ENCODE results near the gene EFCAB8. TPM values are rescaled to one million over a fixed set of nuclear protein-coding genes. Genes with fewer than 3 reads are reported as not detected.
A peak's percentile ranks its signal among the peaks of the same experiment; 100 is the strongest.

EFCAB8 gene
- total RNA-seq, 1 experiment from 2014 or later, result 0.09 TPM

DNA sequence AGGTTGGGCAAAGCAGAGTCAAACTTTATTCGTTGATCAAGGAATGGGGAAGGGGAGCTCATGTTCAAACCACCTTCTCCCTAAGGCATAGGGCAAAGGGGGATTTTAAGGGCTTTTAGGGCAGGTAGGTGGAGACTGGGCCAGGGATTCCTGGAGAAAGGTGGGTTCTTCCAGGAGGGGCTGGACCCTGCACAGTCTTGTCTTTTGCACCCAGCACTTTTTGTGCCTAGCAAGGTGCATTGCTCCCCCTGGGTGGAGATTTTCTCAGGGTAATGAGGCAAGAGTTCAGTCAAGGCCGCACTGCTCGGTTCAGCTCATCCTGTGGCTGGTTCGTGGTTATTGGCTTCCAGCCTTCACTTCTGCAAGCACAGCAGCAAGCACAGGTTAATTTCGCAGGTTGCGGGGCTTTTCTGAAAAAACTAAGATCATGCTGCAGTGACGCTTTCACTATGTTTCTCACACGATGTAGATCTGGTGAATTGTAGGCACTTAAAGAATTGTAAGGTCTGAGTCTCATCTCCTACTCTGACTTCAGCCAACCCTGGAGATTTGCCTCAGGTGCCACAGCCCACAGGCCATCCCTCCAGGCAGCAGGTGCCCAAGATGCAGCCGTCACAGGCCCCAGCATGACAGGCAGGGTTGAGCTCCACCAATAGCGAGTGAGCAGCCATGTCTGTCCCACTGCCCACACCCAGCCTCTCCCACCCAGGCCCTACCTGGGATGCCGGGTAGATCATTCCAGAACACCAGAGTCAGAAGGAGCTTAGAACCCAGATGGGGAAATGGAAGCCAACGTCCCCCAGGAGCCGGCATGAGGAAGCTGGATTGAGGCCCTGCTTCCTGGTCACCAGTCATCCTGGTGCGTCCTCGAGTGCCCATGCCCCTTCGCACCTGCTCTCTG is 108.4 kb downstream of the EFCAB8 start:
- Histone ChIP-seq H3K79me1 (ENCODE audit: insufficient read depth, low read depth, low read length, poor library complexity, severe bottlenecking) (no peaks in the 10 kb centered on the region), H2BK120ac (ENCODE audit: low read depth, low read length, poor library complexity, severe bottlenecking) (no peak overlapping the region)

More for the DNA sequence above, 108.4 kb downstream of the EFCAB8 start:
- no peak overlapping the region for H2BK12ac ChIP-seq (ENCODE audit: insufficient read length, low read depth, low read length)
- peaks cover 2% of the 10 kb centered on the region; the same call in 1 of the 2 replicates for H3K4me1 ChIP-seq (ENCODE audit: insufficient read depth, low read length)
- H3K18ac ChIP-seq (ENCODE audit: insufficient read length, low read depth, low read length), result no peak overlapping the region
- no peak overlapping the region for H2BK5ac ChIP-seq (ENCODE audit: insufficient read length, low read length)
- H3K4ac ChIP-seq (ENCODE audit: low read depth, low read length), result no peak overlapping the region
- H3K23me2 ChIP-seq (ENCODE audit: insufficient read length, low read depth, low read length, poor library complexity, severe bottlenecking), result no peaks in the 10 kb centered on the region
- H2AFZ ChIP-seq (ENCODE audit: low read length), result no peak overlapping the region
- TF ChIP-seq, protein P1, sequence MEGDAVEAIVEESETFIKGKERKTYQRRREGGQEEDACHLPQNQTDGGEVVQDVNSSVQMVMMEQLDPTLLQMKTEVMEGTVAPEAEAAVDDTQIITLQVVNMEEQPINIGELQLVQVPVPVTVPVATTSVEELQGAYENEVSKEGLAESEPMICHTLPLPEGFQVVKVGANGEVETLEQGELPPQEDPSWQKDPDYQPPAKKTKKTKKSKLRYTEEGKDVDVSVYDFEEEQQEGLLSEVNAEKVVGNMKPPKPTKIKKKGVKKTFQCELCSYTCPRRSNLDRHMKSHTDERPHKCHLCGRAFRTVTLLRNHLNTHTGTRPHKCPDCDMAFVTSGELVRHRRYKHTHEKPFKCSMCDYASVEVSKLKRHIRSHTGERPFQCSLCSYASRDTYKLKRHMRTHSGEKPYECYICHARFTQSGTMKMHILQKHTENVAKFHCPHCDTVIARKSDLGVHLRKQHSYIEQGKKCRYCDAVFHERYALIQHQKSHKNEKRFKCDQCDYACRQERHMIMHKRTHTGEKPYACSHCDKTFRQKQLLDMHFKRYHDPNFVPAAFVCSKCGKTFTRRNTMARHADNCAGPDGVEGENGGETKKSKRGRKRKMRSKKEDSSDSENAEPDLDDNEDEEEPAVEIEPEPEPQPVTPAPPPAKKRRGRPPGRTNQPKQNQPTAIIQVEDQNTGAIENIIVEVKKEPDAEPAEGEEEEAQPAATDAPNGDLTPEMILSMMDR (conservative IDR thresholded peaks at IDR 0.05), result no peak
- Mint-ChIP-seq H3K27me3 (ENCODE audit: low read depth) (peaks cover 31% of the 10 kb centered on the region), H3K36me3 (ENCODE audit: insufficient read depth in 1 of 3, low read depth in 3 of 3) (no peaks in the 10 kb centered on the region), H3K9me3 (no peaks in the 10 kb centered on the region; a peak in 2 of 5 replicates), H3K27ac (no peak overlapping the region), H3K4me1 (no peaks in the 10 kb centered on the region), H3K4me3 (no peak overlapping the region)
- peak; percentile 21 for DNase-seq
- H2AK5ac ChIP-seq (ENCODE audit: insufficient read length, low read length), result no peak overlapping the region
- no peak overlapping the region for H4K91ac ChIP-seq (ENCODE audit: insufficient read length, low read depth, low read length)
- no peaks in the 10 kb centered on the region for H3K9me3 ChIP-seq (ENCODE audit: control insufficient read depth, low read depth, low read length)
- no peak overlapping the region for H3K56ac ChIP-seq (ENCODE audit: insufficient read length, low read depth, low read length)
- no CpG with 5 or more reads among the region's 16 CpGs for WGBS (ENCODE audit: extremely low coverage, insufficient read length, low lambda C conversion rate)
- H3T11ph ChIP-seq (ENCODE audit: low read length), result no peak overlapping the region
- no peaks in the 10 kb centered on the region; the same call in 1 of the 2 replicates for H3K27me3 ChIP-seq (ENCODE audit: insufficient read depth, low read length)
- no peak overlapping the region for H3K9ac ChIP-seq (ENCODE audit: extremely low read depth, insufficient read length, low read length)
- H4K5ac ChIP-seq (ENCODE audit: insufficient read length, low read depth, low read length), result no peak overlapping the region
- no peak overlapping the region for H2BK20ac ChIP-seq (ENCODE audit: low read depth, low read length, poor library complexity, severe bottlenecking)
- no peak overlapping the region for H3K23ac ChIP-seq (ENCODE audit: insufficient read length, low read depth, low read length)
- H4K20me1 ChIP-seq (ENCODE audit: control insufficient read depth, insufficient read depth, insufficient read length), result no peaks in the 10 kb centered on the region
- H3K4me2 ChIP-seq (ENCODE audit: insufficient read depth, insufficient read length, low read length), result no peak overlapping the region
- no peaks in the 10 kb centered on the region for H3K79me2 ChIP-seq (ENCODE audit: insufficient read depth, low read length)
- no peak overlapping the region for H3K27ac ChIP-seq (ENCODE audit: insufficient read length, low read depth, low read length)
- H2BK15ac ChIP-seq (ENCODE audit: low read depth, low read length), result no peak overlapping the region
- no peak overlapping the region for H3K14ac ChIP-seq (ENCODE audit: insufficient read depth, low read length)
- no peak overlapping the region for H4K8ac ChIP-seq (replicated peaks; ENCODE audit: insufficient read length, low read depth, low read length)

Data from H9 (cell line).